ENCODE results near the gene LARP4.
"Not testable (repeated sequence)": the region's sequence is repeated elsewhere in the genome, so short reads cannot be mapped to it uniquely, and the experiment has no call there.

LARP4 gene

DNA sequence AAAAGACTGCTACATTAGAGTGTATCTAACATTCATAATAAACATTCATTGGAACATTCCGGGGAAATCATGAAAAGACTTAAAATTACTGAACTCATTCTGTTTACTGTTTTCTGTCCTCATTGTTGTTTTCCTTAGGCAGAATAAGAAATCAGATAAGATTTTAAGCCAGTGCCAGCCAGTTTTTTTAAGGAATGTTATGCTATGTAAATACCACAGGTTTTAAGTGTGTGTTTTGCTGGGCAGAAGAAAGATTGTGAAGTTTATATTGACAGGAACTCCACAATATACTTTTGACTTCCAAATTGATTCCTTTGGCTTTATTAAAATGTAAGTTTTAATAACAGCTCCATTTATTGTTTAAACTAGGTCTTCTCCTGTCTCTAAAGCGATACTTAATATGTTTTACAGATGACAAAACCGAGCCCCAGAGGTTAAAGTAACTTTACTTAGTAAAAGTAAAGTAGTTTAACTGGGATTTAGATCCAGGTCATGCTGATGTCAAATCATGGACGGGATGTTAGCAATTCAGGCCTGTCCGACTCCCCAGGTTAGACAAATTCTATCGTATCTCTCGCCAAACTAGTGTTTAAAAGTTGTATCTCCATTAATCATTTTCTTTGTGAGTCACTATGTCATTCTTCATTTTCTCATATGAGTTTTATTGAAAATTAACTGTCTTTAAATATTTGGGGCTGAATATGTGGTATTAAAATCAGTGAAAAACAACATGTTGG is 1.7 kb downstream of the LARP4 start:
- no peak for DNase-seq

DNA sequence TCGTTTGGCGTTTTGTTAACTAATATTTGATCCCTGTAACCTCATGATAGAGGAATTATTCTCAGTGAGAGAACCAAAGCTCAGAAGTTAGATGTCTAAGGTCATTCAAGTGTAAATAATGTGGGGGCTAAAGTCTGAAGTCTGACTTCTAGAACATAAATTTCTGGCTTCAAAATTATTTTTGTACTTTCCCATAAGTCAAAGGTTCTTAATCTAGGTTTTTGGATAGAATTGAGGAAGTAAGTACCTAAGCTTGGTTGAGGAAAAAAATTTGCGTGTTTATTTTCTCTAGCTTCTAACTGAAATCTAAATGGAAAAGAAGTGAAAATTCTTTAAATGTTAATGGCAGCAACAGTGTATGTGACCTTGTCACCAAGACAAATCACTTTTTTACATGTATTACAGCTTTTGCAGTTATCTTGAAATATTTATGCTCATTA is 2.3 kb downstream of the LARP4 start:
- no peak for DNase-seq

DNA sequence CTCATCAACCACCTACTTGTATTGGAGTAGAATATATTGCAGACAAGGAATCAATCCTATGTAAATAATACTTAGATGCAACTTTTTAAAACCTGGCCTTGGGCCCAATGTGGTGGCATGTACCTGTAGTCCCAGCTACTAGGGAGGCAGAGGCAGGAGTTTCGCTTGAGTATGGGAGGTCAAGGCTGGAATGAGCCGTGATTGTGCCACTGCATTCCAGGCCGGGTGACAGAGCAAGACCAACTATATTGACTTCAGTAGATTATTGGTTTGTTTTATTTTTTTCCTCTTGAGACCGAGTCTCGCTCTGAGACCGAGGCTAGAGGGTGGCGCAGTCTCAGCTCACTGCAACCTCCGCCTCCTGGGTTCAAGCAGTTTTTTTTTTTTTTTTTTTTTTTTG is 3.6 kb downstream of the LARP4 start:
- DNase-seq = no peak

DNA sequence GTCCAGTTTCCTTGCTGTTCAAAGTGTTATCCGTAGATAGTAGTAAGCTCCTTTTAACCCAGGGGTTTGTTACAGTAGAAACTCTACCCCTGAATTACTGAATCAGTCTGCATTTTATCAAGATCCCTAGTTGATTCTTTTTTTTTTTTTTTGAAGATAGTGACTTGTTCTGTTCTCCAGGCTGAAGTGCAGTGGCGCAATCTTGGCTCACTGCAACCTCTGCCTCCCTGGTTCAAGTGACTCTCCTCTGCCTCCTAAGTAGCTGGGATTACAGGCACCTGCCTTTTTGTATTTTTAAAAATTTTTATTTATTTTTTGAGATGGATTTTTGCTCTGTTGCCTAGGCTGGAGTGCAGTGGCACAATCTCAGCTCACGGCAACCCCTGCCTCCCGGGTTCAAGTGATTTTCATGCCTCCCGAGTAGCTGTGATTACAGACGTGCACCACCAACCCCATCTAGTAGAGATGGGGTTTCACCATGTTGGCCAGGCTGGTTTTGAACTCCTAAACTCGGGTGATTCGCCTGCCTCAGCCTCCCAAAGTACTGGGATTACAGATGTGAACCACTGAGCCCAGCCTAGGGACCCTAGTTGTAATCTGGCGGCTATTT is 10.5 kb downstream of the LARP4 start:
- DNase-seq = no peak

GRCh38 chr12:50415899-50416479 is 15.3 kb downstream of the LARP4 start:
- no peak for DNase-seq

- no peak for DNase-seq
Observed at GRCh38 chr12:50419112-50419909, 18.6 kb downstream of the LARP4 start.

- not testable (repeated sequence) for DNase-seq
Observed at GRCh38 chr12:50422855-50423254, 22.2 kb downstream of the LARP4 start.

DNA sequence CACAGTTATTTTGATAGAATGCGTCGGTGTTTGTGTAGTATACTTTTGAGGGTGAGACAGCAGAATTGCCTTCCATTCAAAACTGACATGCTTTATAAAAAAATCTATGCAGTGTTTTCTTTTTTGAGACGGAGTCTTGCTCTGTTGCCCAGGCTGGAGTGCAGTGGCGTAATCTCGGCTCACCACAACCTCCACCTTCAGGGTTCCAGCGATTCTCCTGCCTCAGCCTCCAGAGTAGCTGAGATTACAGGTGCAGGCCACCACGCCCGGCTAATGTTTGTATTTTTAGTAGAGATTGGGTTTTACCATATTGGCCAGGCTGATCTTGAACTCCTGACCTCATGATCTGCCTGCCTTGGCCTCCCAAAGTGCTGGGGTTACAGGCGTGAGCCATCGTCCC is 22.7 kb downstream of the LARP4 start:
- not testable (repeated sequence) for DNase-seq

DNA sequence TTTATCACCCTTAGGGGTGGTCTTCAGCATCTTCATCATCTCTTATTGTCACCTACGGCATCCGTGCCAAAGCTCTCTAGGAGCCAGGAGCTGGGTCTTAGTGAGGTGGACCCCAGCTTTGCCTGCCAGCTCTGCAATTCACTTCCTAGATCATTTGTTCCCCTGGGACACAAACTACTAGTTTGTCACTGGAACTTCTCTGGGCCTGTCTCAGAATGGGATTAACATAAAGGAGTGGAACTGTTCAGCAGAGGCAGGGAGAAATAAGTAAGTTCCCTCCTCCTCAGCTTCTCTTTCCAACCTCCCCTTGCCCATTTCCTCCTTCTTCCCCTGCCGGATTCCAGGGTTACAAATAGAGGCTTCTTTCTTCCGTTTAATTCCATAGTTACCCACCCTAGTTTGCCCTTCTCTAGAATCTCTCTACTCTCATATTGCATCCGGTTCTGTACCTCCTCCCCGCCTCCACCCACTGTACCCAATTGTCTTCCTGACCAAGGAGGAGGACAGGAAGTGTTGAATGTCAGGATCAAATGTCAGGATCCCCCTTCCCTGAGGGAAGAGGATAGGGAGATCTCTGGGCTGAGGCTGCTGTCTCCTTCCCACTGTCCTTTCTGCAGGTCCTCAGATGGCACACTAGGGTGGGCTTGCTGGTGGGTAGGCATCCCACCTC is 25.0 kb downstream of the LARP4 start:
- no peak for DNase-seq

GRCh38 chr12:50431656-50432055 is 31.0 kb downstream of the LARP4 start:
- DNase-seq = not testable (repeated sequence)

DNA sequence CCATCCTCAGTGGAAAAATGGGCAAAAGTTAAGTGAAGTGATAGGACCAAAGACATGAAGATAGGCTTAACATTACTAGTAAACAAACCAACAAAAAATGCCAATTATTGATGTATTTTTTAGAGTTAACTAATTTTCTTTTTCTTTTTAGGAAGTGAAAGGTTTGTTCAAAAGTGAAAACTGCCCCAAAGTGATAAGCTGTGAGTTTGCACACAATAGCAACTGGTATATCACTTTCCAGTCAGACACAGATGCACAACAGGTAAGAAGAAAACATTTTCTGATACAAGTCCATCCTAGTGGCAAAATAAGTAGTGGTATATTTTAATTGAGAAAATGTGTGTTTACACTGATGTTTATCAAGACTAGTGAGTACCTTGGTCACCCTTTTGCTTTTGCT is 39.6 kb downstream of the LARP4 start:
- no peak for DNase-seq

DNA sequence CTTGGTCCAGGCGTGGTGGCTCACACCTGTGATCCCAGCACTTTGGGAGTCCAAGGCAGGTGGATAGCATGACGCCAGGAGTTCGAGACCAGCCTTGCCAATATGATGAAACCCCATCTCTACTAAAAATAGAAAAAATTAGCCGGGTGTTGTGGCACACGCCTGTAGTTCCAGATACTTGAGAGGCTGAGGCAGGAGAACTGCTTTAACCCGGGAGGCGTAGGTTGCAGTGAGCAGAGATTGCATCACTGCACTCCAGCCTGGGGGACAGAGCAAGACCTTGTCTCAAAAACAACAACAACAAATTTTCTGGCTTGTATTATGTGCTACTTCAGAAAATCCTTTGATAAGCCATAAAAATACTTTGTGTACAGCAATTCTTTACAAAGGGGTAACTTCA is 41.1 kb downstream of the LARP4 start:
- DNase-seq = no peak

DNA sequence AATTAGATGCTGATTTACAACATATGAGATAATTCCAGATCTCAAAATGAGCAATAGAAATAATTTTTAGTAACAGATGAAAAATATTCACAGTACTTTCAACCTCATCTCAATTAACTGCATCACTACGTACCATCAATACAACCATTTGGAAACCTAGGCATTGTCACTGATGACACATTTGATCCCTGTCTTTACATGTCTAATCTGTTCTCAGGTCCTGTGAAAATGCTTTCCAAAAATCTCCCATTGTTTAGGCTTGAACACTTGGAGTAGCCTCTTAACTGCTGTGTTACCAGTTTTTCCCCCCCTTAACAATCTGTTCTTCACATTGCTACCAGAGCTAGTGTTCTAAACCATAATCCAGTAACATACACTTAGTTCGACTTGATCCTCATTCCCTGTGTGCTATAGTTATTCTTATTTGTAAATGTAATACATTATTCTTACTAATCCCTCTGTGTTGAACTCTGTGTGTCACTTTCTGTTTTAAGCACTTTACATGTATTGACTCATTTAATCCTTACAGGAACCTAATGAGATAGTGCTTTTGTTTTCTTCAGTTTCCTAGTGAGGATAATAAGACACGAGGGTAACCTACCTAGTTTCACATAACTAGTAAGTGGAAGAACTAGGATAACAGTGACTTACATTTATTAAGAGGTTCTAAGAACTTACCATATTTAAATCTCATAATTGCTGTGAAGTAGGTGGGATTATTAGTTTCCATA is 41.7 kb downstream of the LARP4 start:
- no peak for DNase-seq

GRCh38 chr12:50449671-50450070 is 49.0 kb downstream of the LARP4 start:
- not testable (repeated sequence) for DNase-seq

DNA sequence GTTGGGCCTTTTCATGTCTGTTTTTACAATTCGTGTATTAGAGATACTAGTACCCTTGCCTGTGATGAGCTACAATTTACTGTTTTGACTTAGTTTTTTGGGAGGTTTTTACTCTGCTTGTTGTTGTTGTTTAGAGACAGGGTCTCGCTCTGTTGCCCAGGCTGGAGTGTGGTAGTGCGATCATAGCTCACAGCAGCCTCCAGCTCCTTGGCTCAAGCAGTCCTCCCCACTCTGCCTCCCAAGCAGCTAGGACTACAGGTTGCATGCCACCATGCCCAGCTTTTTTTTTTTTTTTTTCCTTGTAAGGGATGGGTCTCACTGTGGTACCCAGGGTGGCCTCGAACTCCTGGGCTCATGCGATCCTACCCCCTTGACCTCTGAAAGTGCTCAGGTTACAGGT is 52.1 kb downstream of the LARP4 start:
- no peak for DNase-seq

DNA sequence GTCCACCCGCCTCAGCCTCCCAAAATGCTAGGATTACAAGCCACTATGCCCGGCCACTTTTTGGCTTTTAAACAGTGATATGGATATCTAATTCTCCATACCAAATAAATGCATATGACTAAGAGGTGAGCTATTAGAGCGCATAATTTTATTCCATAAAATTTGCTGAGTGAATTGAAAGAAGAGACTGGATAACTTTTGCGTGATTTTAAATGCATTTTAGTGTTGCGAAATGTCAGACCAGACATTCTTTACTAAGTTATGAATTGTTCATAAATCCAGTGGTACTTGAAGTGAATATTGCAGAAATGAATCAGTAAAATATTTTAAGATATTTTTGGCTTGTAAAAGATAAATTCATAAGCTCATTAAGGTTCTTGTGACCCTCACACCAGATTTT is 53.2 kb downstream of the LARP4 start:
- DNase-seq = no peak

DNA sequence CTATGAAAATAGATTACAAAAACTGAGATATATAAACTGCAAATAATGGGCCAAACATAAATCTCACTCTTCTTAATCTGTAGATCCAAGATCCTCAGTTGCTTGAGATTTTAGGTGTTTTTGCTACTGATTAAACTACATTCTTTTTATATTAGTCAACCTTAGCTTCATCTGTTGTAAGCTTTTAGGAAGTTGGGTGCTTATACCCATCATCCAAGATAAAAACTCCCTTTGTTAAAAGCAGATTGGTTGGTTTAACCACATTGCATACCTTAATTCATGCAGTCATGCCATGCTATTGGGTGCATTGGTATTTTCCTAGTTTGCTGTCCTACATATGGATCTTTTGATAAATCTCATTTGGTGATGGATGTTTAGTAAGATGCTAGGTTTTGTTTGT is 57.9 kb downstream of the LARP4 start:
- no peak for DNase-seq

- DNase-seq = no peak
Observed at GRCh38 chr12:50467439-50467838, 66.8 kb downstream of the LARP4 start.

DNA sequence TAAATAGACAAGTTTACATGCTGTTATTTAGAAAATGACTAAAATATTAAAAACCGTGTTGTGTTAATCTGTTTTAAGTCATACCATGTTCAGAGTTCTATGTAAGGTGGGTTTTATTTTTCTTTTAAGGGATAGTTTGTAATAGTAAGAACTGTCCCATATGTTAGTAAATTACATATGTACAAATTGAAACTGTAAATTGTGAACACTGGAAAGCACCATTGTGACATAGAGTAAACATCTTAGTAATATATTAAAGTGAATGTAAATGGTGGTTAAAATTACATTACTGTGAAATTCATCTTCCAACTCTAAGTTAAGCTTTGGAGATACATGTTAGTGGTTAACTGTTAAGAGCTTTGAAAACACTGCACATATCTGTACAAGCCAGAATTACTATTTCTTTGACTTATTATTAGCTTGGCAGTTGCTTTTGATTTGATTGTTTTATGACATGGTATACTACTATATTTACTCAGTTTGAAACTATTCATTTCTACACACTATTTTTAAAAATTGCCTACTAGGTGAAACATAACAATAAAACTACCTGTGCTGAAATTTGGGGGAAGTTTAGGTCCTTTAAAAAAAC is 76.7 kb downstream of the LARP4 start:
- no peak for DNase-seq

DNA sequence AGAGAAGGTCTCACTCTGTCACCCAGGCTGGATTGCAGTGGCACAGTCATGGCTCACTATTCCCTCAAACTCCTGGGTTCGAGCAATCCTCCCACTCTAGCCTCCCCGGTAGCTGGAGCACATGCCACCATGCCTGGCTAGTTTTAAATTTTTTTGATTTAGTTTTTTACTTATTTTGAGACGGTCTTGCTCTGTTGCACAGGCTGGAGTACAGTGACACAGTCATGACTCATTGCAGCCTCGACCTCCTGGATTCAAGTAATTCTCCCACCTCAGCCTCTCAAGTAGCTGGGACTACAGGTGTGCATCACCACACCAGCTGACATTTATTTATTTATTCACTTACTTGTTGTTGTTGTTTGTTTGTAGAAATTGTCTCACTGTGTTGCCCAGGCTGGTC is 81.9 kb downstream of the LARP4 start:
- DNase-seq = no peak

DNA sequence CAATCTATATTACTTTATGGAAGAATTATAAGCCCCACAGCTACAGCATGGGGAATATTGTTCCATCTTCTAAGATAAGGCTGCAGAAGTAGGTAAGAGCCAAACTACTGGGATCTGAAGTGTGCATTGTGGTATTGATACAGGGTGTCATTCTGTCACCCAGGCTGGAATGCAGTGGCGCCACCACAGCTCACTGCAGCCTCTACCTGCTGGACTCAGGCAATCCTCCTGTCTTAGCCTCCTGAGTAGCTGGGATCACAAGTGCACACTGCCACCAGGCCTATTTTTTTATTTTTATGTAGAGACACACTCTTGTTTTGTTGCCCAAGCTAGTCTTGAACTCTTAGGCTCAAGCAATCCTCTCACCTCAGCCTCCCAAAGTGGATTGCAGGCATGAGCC is 82.8 kb downstream of the LARP4 start:
- no peak for DNase-seq

DNA sequence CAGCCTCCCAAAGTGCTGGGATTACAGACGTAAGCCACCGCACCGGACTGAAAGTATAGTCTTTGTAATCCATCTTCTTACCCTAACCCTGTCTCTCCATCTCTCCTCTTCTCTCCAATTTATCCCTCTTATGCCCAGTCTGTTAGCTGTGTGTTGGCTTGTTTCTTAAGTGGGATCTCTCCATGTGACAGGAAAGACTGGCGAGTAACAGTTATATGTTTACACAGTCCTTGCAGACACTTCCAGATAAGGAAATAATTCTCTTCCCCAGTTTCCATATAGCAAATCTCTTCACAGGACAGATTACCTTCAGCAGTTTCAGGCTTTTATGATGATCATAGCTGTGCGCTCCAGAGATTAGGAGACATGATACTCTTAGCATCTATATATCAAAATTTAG is 88.1 kb downstream of the LARP4 start:
- DNase-seq = no peak

Measured in NCI-H2171 treated with DMSO at 0.1 percent for 48 hours (cell line).